ENCODE data around the gene WNT6.

GRCh38 chr2:218920504-218920903 is 60.9 kb downstream of the WNT6 start:
- TF ChIP-seq POLR2A (IDR thresholded peaks at IDR 0.05; ENCODE audit: low read depth, low read length) (no peak), TAF1 (IDR thresholded peaks at IDR 0.05; ENCODE audit: borderline replicate concordance, low read depth, low read length) (no peak)
